EH (cell line): ENCODE data around the gene ORAI1.
"Not testable (repeated sequence)": the region's sequence is repeated elsewhere in the genome, so short reads cannot be mapped to it uniquely, and the experiment has no call there.

ENCODE experiments used
- DNase-seq: peaks from one replicate; pipeline ENCODE4 v3.0.0-alpha.2; 2015; ENCODE audit warnings: low read depth

The ORAI1 gene

GRCh38 chr12:121626087-121626852 is at the start of gene ORAI1:
ORAI1 (plus strand) TSS chr12:121626530.
- DNase-seq = peak; percentile 94

DNA sequence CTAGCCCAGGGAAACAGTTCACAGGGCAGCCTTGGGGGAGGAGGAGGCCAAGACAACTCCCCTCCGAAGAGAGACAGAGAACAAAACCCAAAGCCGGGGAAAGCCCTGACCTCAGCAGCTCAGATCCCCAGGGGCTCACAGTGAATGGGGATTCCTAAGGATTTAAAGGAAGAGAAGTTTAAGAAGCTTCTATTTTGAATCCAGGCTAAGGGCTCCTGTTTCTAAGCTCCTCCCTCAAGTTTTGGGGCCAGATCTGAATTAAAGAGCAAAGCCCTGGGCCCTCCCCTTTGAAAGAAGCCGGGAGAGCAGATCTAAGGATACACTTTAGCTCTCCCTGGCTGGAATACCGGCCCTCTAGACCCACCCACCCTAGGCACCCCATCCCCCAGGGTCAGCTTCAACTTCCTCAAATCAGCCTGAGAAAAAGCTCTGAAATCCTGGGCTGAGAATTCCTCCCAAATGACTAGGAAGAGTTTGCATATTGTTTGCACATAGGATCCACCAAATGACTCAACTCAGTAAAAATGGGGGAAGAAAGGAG is 49.4 kb upstream of the ORAI1 start:
- peak; percentile 99 for DNase-seq

GRCh38 chr12:121577443-121578180 is 48.7 kb upstream of the ORAI1 start:
- no peak for DNase-seq

GRCh38 chr12:121578230-121579189 is 47.8 kb upstream of the ORAI1 start:
- DNase-seq = peak; percentile 62

- peak; percentile 35 for DNase-seq
Measured at GRCh38 chr12:121579190-121579791, 47.0 kb upstream of the ORAI1 start.

- DNase-seq = peak; percentile 77
Measured at GRCh38 chr12:121579981-121580868, 46.1 kb upstream of the ORAI1 start.

DNA sequence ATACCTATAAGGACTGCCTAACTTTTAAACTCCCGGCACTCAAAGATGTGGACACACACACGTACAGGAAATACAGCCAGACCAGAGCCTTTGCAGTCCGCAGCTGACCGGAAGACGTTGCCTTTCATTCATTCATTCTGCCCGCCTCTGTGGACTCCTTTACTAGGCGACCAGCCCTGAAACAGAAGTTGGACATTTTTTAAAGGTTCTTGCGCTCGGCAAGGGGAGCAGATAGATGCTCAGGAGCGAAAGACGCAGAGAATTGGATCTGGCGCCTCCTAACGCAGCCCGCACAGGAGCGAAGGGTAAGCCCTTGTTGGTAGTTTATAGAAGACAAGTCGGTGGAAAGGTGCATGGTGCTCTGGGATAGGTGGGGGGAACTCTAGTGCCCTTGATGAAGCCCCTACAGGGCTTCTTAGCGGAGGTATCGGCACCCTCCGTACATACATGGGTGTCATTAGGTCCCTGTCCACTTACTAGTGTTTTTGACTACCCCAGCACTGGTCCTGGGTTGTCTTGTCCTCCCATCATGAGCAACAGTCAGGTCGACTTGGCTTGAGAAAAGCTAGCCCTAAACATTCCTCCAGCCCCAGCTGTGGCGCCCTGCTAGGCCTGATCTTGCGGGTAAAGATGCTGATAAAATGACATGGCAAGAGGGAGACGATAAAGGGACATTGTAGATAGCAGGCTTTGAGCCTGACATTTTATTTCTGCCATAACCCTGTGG is 45.2 kb upstream of the ORAI1 start, which contains the start of gene KDM2B:
KDM2B (minus strand) TSS at position 65 of the 727 bp plus-strand sequence. CDS start 112 bp downstream, outside the sequence.
- DNase-seq = peak; percentile 73

DNA sequence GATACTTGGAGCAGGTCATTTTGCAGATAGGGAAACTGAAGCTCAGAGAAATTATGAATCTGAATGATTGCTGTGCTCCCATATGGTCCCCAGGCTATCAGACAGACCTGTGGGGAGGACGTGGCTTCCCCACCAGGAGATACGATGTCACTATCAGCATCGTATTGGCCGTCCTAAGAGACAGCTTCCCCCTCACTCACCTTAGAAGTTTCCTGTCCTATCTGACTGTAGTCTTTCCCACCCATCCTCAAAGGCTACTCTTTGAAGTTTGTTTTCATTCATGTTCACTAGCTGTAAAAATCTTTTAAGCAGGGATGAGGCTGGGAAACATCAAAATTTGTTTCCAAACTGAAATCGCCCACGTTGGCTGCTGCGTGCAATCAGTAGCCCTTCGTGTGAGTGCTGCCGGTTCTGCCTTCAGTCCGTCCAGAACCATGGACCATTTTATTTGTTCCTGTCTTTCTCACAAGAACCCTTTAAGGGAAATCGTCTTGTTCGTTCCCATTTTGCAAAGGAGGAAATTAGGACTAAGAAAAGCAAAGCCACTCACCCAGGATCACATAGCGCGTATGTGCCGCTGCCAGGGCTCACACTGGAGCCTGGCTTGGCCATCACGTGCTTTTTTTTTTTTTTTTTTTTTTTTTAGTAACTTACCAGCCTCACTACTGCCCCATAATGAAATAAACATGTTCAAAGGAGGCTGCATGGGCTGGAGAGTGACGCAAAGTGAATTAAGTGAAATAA is 44.5 kb upstream of the ORAI1 start:
- DNase-seq = peak; percentile 67

GRCh38 chr12:121582583-121583333 is 43.6 kb upstream of the ORAI1 start:
- DNase-seq = peak; percentile 49

GRCh38 chr12:121583334-121583661 is 43.0 kb upstream of the ORAI1 start:
- not testable (repeated sequence) for DNase-seq

GRCh38 chr12:121584885-121585284 is 41.4 kb upstream of the ORAI1 start:
- not testable (repeated sequence) for DNase-seq

- peak; percentile 80 for DNase-seq
Measured at GRCh38 chr12:121590476-121591143, 35.7 kb upstream of the ORAI1 start.

- peak; percentile 23 for DNase-seq
Measured at GRCh38 chr12:121592320-121592719, 34.0 kb upstream of the ORAI1 start.

GRCh38 chr12:121595520-121595919 is 30.8 kb upstream of the ORAI1 start:
- no peak for DNase-seq

DNA sequence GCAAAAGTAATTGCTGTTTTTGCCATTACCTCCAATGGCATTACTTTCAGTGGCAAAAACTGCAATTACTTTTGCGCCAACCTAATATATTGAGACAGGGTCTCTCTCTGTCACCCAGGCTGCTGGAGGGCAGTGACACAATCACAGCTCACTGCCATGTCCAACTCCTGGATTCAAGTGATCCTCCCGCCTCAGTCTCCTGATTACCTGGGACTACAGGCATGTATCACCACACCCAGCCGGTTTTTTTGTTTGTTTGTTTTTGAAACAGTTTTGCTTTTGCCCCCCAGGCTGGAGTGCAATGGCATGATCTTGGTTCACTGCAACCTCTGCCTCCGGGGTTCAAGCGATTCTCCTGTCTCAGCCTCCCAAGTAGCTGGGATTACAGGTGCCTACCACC is 29.8 kb upstream of the ORAI1 start:
- no peak for DNase-seq

DNA sequence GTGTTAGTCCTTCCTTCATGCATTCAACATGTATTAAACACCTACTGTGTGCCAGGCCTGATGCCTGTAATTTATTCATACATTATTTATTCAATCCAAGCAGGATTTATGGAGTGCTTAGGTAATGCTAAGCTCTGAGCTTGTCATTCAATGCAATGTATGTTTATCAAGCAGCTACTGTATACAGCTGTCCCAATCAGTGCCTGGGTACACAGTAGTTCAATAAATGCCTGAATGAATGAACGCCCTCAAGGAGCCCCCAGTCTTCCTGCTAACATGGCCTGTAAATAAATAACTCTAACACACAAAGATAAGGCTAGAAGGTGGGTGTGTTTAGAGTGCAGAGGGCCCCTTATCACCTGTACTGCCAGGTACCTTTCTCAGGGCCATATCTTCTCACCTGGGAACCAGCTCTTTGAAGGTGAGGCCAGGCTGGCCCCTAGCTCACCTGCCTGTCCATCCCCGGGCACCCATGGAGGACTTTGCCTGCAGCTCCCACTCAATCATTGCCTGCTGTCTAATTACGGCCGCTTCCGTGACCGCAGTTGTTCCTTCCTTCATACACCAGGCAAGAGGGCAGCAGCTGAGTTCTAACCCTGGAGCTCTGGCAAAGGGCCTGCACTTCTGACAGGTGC is 25.5 kb upstream of the ORAI1 start:
- DNase-seq = no peak

GRCh38 chr12:121602766-121603165 is 23.6 kb upstream of the ORAI1 start:
- DNase-seq = no peak
